IMR-90 (cell line): Measurements from ENCODE around the gene AVPI1. TPM values are rescaled to one million over a fixed set of nuclear protein-coding genes. Genes with fewer than 3 reads are reported as not detected.

Experiments used
- ATAC-seq: fragments of 200-7000 bp; cut with Tn5 transposase; 2 replicates; pipeline ENCODE4 v1.9.1; 2020; ENCODE audit warnings: low read depth, mild to moderate bottlenecking, moderate library complexity
- BruUV-seq: library from RNA; stranded (reverse); fragments of 400-500 nt; replicated peaks from 2 replicates; lab custom pipeline; 2021; lab: Mats Ljungman, UMichigan
- CTCF ChIA-PET: fragments of 300-600 bp; formaldehyde crosslinking; extraction: SDS; loops from one replicate; lab custom pipeline; 2021; ENCODE audit warnings: antibody characterized with exemption; lab: Yijun Ruan, JAX
- POLR2A ChIA-PET: fragments of 300-600 bp; sonication (Branson Sonifier 250); formaldehyde crosslinking; loops from one replicate; lab custom pipeline; 2022; ENCODE audit warnings: antibody characterized with exemption; ENCODE audit not compliant: unreplicated experiment; lab: Charles Lee
- DNase-seq: peaks from one replicate; pipeline ENCODE4 v3.0.0; 2013
- H2AFZ ChIP-seq: replicated peaks from 2 replicates; pipeline ENCODE3; 2013; ENCODE audit warnings: low read length, mild to moderate bottlenecking; ENCODE audit not compliant: poor library complexity
- H2AK5ac ChIP-seq: 2 replicates; pipeline ENCODE4 v1.6.1; 2013; ENCODE audit warnings: low read depth, low read length, inconsistent platforms
- H2AK9ac ChIP-seq: replicated peaks from 2 replicates; pipeline ENCODE3; 2013; ENCODE audit warnings: mild to moderate bottlenecking, low read depth, low read length, moderate library complexity; ENCODE audit not compliant: poor library complexity
- H2BK120ac ChIP-seq: 2 replicates; pipeline ENCODE4 v1.6.1; 2013; ENCODE audit warnings: low read depth, low read length, inconsistent platforms
- H2BK15ac ChIP-seq: 3 replicates; pipeline ENCODE4 v1.6.1; 2013; ENCODE audit warnings: low read depth, low read length, inconsistent platforms
- H2BK20ac ChIP-seq: 2 replicates; pipeline ENCODE4 v1.6.1; 2013; ENCODE audit warnings: low read depth, mild to moderate bottlenecking, inconsistent platforms, low read length, moderate library complexity
- H2BK5ac ChIP-seq: 2 replicates; pipeline ENCODE4 v1.6.1; 2013; ENCODE audit warnings: mild to moderate bottlenecking, low read depth, low read length, inconsistent platforms; ENCODE audit not compliant: poor library complexity, severe bottlenecking
- H3K14ac ChIP-seq: replicated peaks from 2 replicates; pipeline ENCODE4 v1.6.1; 2013; ENCODE audit warnings: low read depth, low read length, inconsistent platforms
- H3K18ac ChIP-seq: 2 replicates; pipeline ENCODE4 v1.6.1; 2013; ENCODE audit warnings: low read depth, low read length, control low read depth
- H3K23ac ChIP-seq: 2 replicates; pipeline ENCODE4 v1.6.1; 2013; ENCODE audit warnings: low read depth, low read length, inconsistent platforms
- H3K27ac ChIP-seq: 2 replicates; pipeline ENCODE4 v1.5.1; 2013; ENCODE audit warnings: mild to moderate bottlenecking, control low read depth, low read length; ENCODE audit not compliant: insufficient read depth
- H3K27me3 ChIP-seq: 2 replicates; pipeline ENCODE4 v1.6.1; 2013; ENCODE audit warnings: low read length; ENCODE audit not compliant: control insufficient read depth, insufficient read depth
- H3K36me3 ChIP-seq: 2 replicates; pipeline ENCODE4 v1.6.1; 2013; ENCODE audit warnings: low read length, mixed read lengths; ENCODE audit not compliant: control insufficient read depth, insufficient read depth
- H3K4ac ChIP-seq: 2 replicates; pipeline ENCODE4 v1.6.1; 2013; ENCODE audit warnings: low read depth, low read length, inconsistent platforms
- H3K4me1 ChIP-seq: 2 replicates; pipeline ENCODE4 v1.6.1; 2013; ENCODE audit warnings: low read length, mixed read lengths; ENCODE audit not compliant: control insufficient read depth, insufficient read depth
- H3K4me2 ChIP-seq: 2 replicates; pipeline ENCODE4 v1.6.1; 2013; ENCODE audit warnings: low read depth, mild to moderate bottlenecking, control low read depth, low read length, moderate library complexity
- H3K4me3 ChIP-seq: 2 replicates; pipeline ENCODE4 v1.5.1; 2013; ENCODE audit warnings: low read depth, mild to moderate bottlenecking, control low read depth, low read length, moderate library complexity; ENCODE audit not compliant: insufficient read depth
- H3K56ac ChIP-seq: 2 replicates; pipeline ENCODE4 v1.6.1; 2013; ENCODE audit warnings: low read length, inconsistent platforms; ENCODE audit not compliant: insufficient read depth; ENCODE audit errors: extremely low read depth
- H3K79me1 ChIP-seq, 2 experiments: 2 replicates each; pipeline ENCODE4 v1.6.1; 2013; ENCODE audit warnings: low read length in 2 of 2, inconsistent platforms in 1 of 2, low read depth in 1 of 2
- H3K9ac ChIP-seq: 2 replicates; pipeline ENCODE4 v1.6.1; 2013; ENCODE audit warnings: low read depth, low read length, control low read depth
- H3K9me1 ChIP-seq: 2 replicates; pipeline ENCODE4 v1.6.1; 2013; ENCODE audit warnings: low read length, inconsistent platforms; ENCODE audit not compliant: insufficient read depth
- H3K9me3 ChIP-seq: 2 replicates; pipeline ENCODE4 v1.6.1; 2013; ENCODE audit warnings: low read length; ENCODE audit not compliant: control insufficient read depth, insufficient read depth
- H4K20me1 ChIP-seq: 2 replicates; pipeline ENCODE4 v1.6.1; 2013; ENCODE audit warnings: low read length, inconsistent platforms; ENCODE audit not compliant: insufficient read depth
- H4K5ac ChIP-seq: 2 replicates; pipeline ENCODE4 v1.6.1; 2013; ENCODE audit warnings: mild to moderate bottlenecking, low read depth, low read length, control low read depth
- H4K8ac ChIP-seq, 2 experiments: 2 replicates each; pipeline ENCODE4 v1.6.1; 2013; ENCODE audit warnings: low read depth in 2 of 2, low read length in 2 of 2, control low read depth in 1 of 2, inconsistent platforms in 1 of 2
- H4K91ac ChIP-seq: 2 replicates; pipeline ENCODE4 v1.6.1; 2013; ENCODE audit warnings: low read depth, low read length, inconsistent platforms; ENCODE audit not compliant: insufficient read depth
- BHLHE40 ChIP-seq: fragments of 150-350 bp; IDR thresholded peaks from 2 replicates; pipeline ENCODE4 v1.6.1; 2016; ENCODE audit warnings: mild to moderate bottlenecking, low read depth, low read length
- MAFK ChIP-seq: IDR thresholded peaks from 2 replicates; pipeline ENCODE4 v1.6.1; 2012; ENCODE audit warnings: low read depth, low read length, improper control_type of control experiment
- MXI1 ChIP-seq: IDR thresholded peaks from 2 replicates; pipeline ENCODE4 v1.6.1; 2012; ENCODE audit warnings: low read depth, mild to moderate bottlenecking, low read length, moderate library complexity, borderline replicate concordance
- NFE2L2 ChIP-seq: fragments of 150-350 bp; IDR thresholded peaks from 2 replicates; pipeline ENCODE4 v1.6.1; 2016; ENCODE audit warnings: low read depth, mild to moderate bottlenecking, low read length
- RAD21 ChIP-seq: IDR thresholded peaks from 2 replicates; pipeline ENCODE4 v1.6.1; 2012; ENCODE audit warnings: low read length, improper control_type of control experiment
- RFX5 ChIP-seq: IDR thresholded peaks from 2 replicates; pipeline ENCODE4 v1.8.0; 2012; ENCODE audit warnings: low read depth, mild to moderate bottlenecking, low read length, moderate library complexity
- WGBS, 2 experiments: methylation state at CpG; one replicate each; pipeline versions ENCODE4 v1.1.5 to v1.1.7; 2013; ENCODE audit warnings: missing lambda C conversion rate in 2 of 2; ENCODE audit not compliant: insufficient read length in 1 of 2; ENCODE audit errors: extremely low coverage in 2 of 2; 5-methylcytosine and 5-hydroxymethylcytosine counted together
- dilution Hi-C: fragments of 300-500 bp; cut with HindIII; formaldehyde crosslinking; loops from one replicate; pipeline ENCODE4 v1.14.3; 2018; ENCODE audit warnings: low sequenced_read_pairs; ENCODE audit not compliant: unreplicated experiment
- in situ Hi-C: fragments of 300-500 bp; cut with MboI; formaldehyde crosslinking; loops from 3 replicates; pipeline ENCODE4 v1.14.3; 2019; ENCODE audit warnings: low sequenced_read_pairs, inconsistent platforms, mixed read lengths
- intact Hi-C: fragments of 100-400 bp; cut with micrococcal nuclease; formaldehyde crosslinking; loops from 2 replicates; pipeline ENCODE4 v1.10.0; 2022
- polyA plus RNA-seq, 3 experiments: library from polyadenylated mRNA; depleted of rRNA; stranded (reverse); fragments of >200 nt; gene quantifications; 2 replicates each; pipeline ENCODE4 v1.2.3, GENCODE V29; 2012; ENCODE audit warnings: low replicate concordance in 1 of 3
- total RNA-seq: library from RNA; depleted of rRNA; stranded (reverse); fragments of >200 nt; gene quantifications from 2 replicates; pipeline ENCODE4 v1.2.3, GENCODE V29; 2012
- TF ChIP-seq, protein P1 (sequence below): fragments of 150-350 bp; IDR thresholded peaks from 2 replicates; pipeline ENCODE4 v1.6.1; 2017; ENCODE audit warnings: mild to moderate bottlenecking, antibody characterized with exemption, low read length, low read depth

Gene AVPI1
- total and polyA plus RNA-seq, 2 of the 4 experiments (the other 2 are of a cell fraction) = 26.7 to 29.8 TPM

GRCh38 chr10:97719602-97720001 lies 32.6 kb upstream of the AVPI1 start (continued):
- TF ChIP-seq, protein P1, sequence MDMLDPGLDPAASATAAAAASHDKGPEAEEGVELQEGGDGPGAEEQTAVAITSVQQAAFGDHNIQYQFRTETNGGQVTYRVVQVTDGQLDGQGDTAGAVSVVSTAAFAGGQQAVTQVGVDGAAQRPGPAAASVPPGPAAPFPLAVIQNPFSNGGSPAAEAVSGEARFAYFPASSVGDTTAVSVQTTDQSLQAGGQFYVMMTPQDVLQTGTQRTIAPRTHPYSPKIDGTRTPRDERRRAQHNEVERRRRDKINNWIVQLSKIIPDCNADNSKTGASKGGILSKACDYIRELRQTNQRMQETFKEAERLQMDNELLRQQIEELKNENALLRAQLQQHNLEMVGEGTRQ = no peak
- TF ChIP-seq MXI1 = no peak
- no peak for TF ChIP-seq RAD21
- no peak for TF ChIP-seq MAFK
- no peak for TF ChIP-seq RFX5
- TF ChIP-seq BHLHE40 = no peak

GRCh38 chr10:97718659-97719142 lies 31.7 kb upstream of the AVPI1 start:
- H3K4me3 ChIP-seq = no peak overlapping the region
- H4K20me1 ChIP-seq = peaks cover 43% of the 10 kb centered on the region
- no peak overlapping the region for H2BK5ac ChIP-seq
- intact Hi-C loops = no loop called here
- H3K9me1 ChIP-seq = peaks cover 20% of the 10 kb centered on the region
- no TSS peak for BruUV-seq
- ChIA-PET POLR2A (interaction anchor here (0.6 kb wide), 1 partner anchor 10 kb away, joined by 11 read pairs; no protein-coding TSS in a partner anchor), CTCF (interaction anchor here (0.6 kb wide), 1 partner anchor 15 kb away, joined by 4 read pairs; no protein-coding TSS in a partner anchor)
- H3K18ac ChIP-seq = no peak overlapping the region
- peak overlapping the region; percentile 67 for H2AFZ ChIP-seq
- dilution Hi-C loops = no loop called here
- no peak overlapping the region for H3K14ac ChIP-seq
- H3K4me2 ChIP-seq = no peak overlapping the region
- H3K27ac ChIP-seq = no peak overlapping the region
- no peaks in the 10 kb centered on the region for H3K9me3 ChIP-seq
- H3K4me1 ChIP-seq = peaks cover 22% of the 10 kb centered on the region
- H2AK9ac ChIP-seq = peak overlapping the region; percentile 89
- no peak overlapping the region for H2BK15ac ChIP-seq
- no peak overlapping the region for H4K91ac ChIP-seq
- no peak overlapping the region for H4K5ac ChIP-seq
- H3K36me3 ChIP-seq = peaks cover 31% of the 10 kb centered on the region
- no CpG with 5 or more reads among the region's 8 CpGs for WGBS, 2 experiments
- peak overlapping the region; percentile 17; the same call in 1 of the 2 replicates for H3K23ac ChIP-seq
- in situ Hi-C loops = no loop called here
- no peak for ATAC-seq
- H2BK20ac ChIP-seq = no peak overlapping the region
- H3K4ac ChIP-seq = no peak overlapping the region
- no peak overlapping the region; a peak in 1 of 4 replicates for H4K8ac ChIP-seq
- H3K27me3 ChIP-seq = no peaks in the 10 kb centered on the region
- H2BK120ac ChIP-seq = no peak overlapping the region
- DNase-seq = no peak
- H3K79me1 ChIP-seq = peaks cover 36 to 57% of the 10 kb centered on the region in 2 experiments
- H3K9ac ChIP-seq = no peak overlapping the region
- no peak for TF ChIP-seq NFE2L2
- H2AK5ac ChIP-seq = 0 out of 2 replicates have a peak overlapping the region, but pooled peaks have one; percentile 61
- no peak overlapping the region for H3K56ac ChIP-seq
